ENCODE measurements around the gene BAIAP2L2.
"Not testable (repeated sequence)": the region's sequence is repeated elsewhere in the genome, so short reads cannot be mapped to it uniquely, and the experiment has no call there.

The BAIAP2L2 gene

GRCh38 chr22:38066381-38067027 is 44.0 kb downstream of the BAIAP2L2 start:
- no peak for DNase-seq

GRCh38 chr22:38065539-38065938 is 44.9 kb downstream of the BAIAP2L2 start:
- DNase-seq, result no peak

- no peak for DNase-seq
Observed at GRCh38 chr22:38062791-38063190, 47.7 kb downstream of the BAIAP2L2 start.

GRCh38 chr22:38056969-38057891 is 53.3 kb downstream of the BAIAP2L2 start, which contains the start of gene PICK1:
Gene PICK1 (plus strand): TSS chr22:38057404. CDS start chr22:38057810, 406 bp downstream.
- no peak for DNase-seq

- DNase-seq, result no peak
Observed at GRCh38 chr22:38051900-38052862, 58.3 kb downstream of the BAIAP2L2 start.

GRCh38 chr22:38051261-38051660 is 59.2 kb downstream of the BAIAP2L2 start:
- no peak for DNase-seq

GRCh38 chr22:38050720-38051119 is 59.8 kb downstream of the BAIAP2L2 start:
- no peak for DNase-seq

- DNase-seq, result no peak
Observed at GRCh38 chr22:38049812-38050619, 60.5 kb downstream of the BAIAP2L2 start.

- DNase-seq, result no peak
Observed at GRCh38 chr22:38046070-38046748, 64.3 kb downstream of the BAIAP2L2 start.

- DNase-seq, result no peak
Observed at GRCh38 chr22:38043151-38044039, 67.1 kb downstream of the BAIAP2L2 start.

GRCh38 chr22:38042488-38042790 is 68.0 kb downstream of the BAIAP2L2 start:
- DNase-seq, result no peak

GRCh38 chr22:38041760-38042487 is 68.6 kb downstream of the BAIAP2L2 start:
- DNase-seq, result no peak

GRCh38 chr22:38040953-38041759 is 69.3 kb downstream of the BAIAP2L2 start:
- DNase-seq, result no peak

GRCh38 chr22:38038890-38039812 is 71.3 kb downstream of the BAIAP2L2 start:
- no peak for DNase-seq

GRCh38 chr22:38038426-38038825 is 72.1 kb downstream of the BAIAP2L2 start:
- DNase-seq, result no peak

GRCh38 chr22:38037367-38038150 is 72.9 kb downstream of the BAIAP2L2 start:
- DNase-seq, result not testable (repeated sequence)
